Dermis blood vessel endothelial cell (primary cell): ENCODE measurements around the gene TAB3. TPM values are rescaled to one million over a fixed set of nuclear protein-coding genes. Genes with fewer than 3 reads are reported as not detected.

Experiments used
- DNase-seq: peaks from one replicate; pipeline ENCODE4 v3.0.0; 2010
- total RNA-seq: library from RNA; depleted of rRNA; stranded (reverse); fragments of >200 nt; gene quantifications from 2 replicates; pipeline ENCODE4 v1.2.3, GENCODE V29; 2014

The TAB3 gene
- total RNA-seq: 10.3 and 11.2 TPM in 2 replicates

- peak; percentile 96 for DNase-seq
Observed at GRCh38 chrX:30889147-30890140, at the start of gene TAB3. TSS of gene TAB3 (minus strand) at chrX:30889254. CDS start at chrX:30859588, 29,666 bp downstream.

GRCh38 chrX:30938295-30938694 is 49.2 kb upstream of the TAB3 start:
- no peak for DNase-seq

GRCh38 chrX:30935985-30936384 is 46.9 kb upstream of the TAB3 start:
- peak; percentile 0 for DNase-seq

GRCh38 chrX:30931920-30932319 is 42.9 kb upstream of the TAB3 start:
- no peak for DNase-seq

- no peak for DNase-seq
Observed at GRCh38 chrX:30930679-30931078, 41.6 kb upstream of the TAB3 start.

GRCh38 chrX:30930143-30930542 is 41.1 kb upstream of the TAB3 start:
- no peak for DNase-seq

- no peak for DNase-seq
Observed at GRCh38 chrX:30920271-30920670, 31.2 kb upstream of the TAB3 start.

GRCh38 chrX:30918480-30918879 is 29.4 kb upstream of the TAB3 start:
- DNase-seq: no peak

GRCh38 chrX:30913492-30913891 is 24.4 kb upstream of the TAB3 start:
- DNase-seq: no peak

GRCh38 chrX:30910124-30910860 is 21.2 kb upstream of the TAB3 start:
- DNase-seq: no peak

- no peak for DNase-seq
Observed at GRCh38 chrX:30906726-30907125, 17.7 kb upstream of the TAB3 start.

GRCh38 chrX:30905321-30905720 is 16.3 kb upstream of the TAB3 start:
- DNase-seq: no peak

GRCh38 chrX:30904632-30905031 is 15.6 kb upstream of the TAB3 start:
- no peak for DNase-seq

- DNase-seq: no peak
Observed at GRCh38 chrX:30904186-30904585, 15.1 kb upstream of the TAB3 start.

GRCh38 chrX:30900227-30900626 is 11.2 kb upstream of the TAB3 start:
- no peak for DNase-seq

GRCh38 chrX:30898886-30899285 is 9.8 kb upstream of the TAB3 start:
- DNase-seq: no peak

- no peak for DNase-seq
Observed at GRCh38 chrX:30895370-30895769, 6.3 kb upstream of the TAB3 start.

GRCh38 chrX:30893206-30893605 is 4.2 kb upstream of the TAB3 start:
- no peak for DNase-seq

- DNase-seq: no peak
Observed at GRCh38 chrX:30892591-30892990, 3.5 kb upstream of the TAB3 start.

- DNase-seq: peak; percentile 14
Observed at GRCh38 chrX:30888526-30889146, 418 bp downstream of the TAB3 start.

- no peak for DNase-seq
Observed at GRCh38 chrX:30887721-30888120, 1.3 kb downstream of the TAB3 start.

GRCh38 chrX:30887288-30887687 is 1.8 kb downstream of the TAB3 start:
- DNase-seq: no peak

- DNase-seq: no peak
Observed at GRCh38 chrX:30885136-30885535, 3.9 kb downstream of the TAB3 start.
